Measurements from ENCODE around the gene NAA38.

Gene NAA38

GRCh38 chr17:7850701-7851437 lies 6.5 kb downstream of the NAA38 start:
- Histone ChIP-seq H3K9me3 (ENCODE audit: control insufficient read depth, low read length) (no peaks in the 10 kb centered on the region), H3K36me3 (ENCODE audit: control insufficient read depth, insufficient read depth, low read length) (peaks cover 82% of the 10 kb centered on the region), H3K27ac (ENCODE audit: low read depth, low read length, severe bottlenecking) (no peak overlapping the region), H3K4me1 (ENCODE audit: control insufficient read depth, insufficient read depth, low read length, poor library complexity, severe bottlenecking) (peaks cover 27% of the 10 kb centered on the region), H3K4me3 (ENCODE audit: extremely low read depth, insufficient read depth, low read length, poor library complexity, severe bottlenecking) (no peak overlapping the region)
- 93 to 97% methylated on average over 15 of the region's 17 CpGs for WGBS, 2 experiments (ENCODE audit: insufficient coverage in 2 of 2)

GRCh38 chr17:7849751-7850504 lies 7.4 kb downstream of the NAA38 start:
- no peak overlapping the region for H3K4me3 ChIP-seq (ENCODE audit: extremely low read depth, insufficient read depth, low read length, poor library complexity, severe bottlenecking)
- peaks cover 21% of the 10 kb centered on the region for H3K4me1 ChIP-seq (ENCODE audit: control insufficient read depth, insufficient read depth, low read length, poor library complexity, severe bottlenecking)
- H3K27ac ChIP-seq (ENCODE audit: low read depth, low read length, severe bottlenecking): no peak overlapping the region
- 87 to 97% methylated on average over 8 to 9 of the region's 12 CpGs for WGBS, 2 experiments (ENCODE audit: insufficient coverage in 2 of 2)
- H3K36me3 ChIP-seq (ENCODE audit: control insufficient read depth, insufficient read depth, low read length): peaks cover 84% of the 10 kb centered on the region
- no peaks in the 10 kb centered on the region for H3K9me3 ChIP-seq (ENCODE audit: control insufficient read depth, low read length)

GRCh38 chr17:7849130-7849750 lies 8.1 kb downstream of the NAA38 start:
- Histone ChIP-seq H3K9me3 (ENCODE audit: control insufficient read depth, low read length) (no peaks in the 10 kb centered on the region), H3K36me3 (ENCODE audit: control insufficient read depth, insufficient read depth, low read length) (peaks cover 85% of the 10 kb centered on the region), H3K4me1 (ENCODE audit: control insufficient read depth, insufficient read depth, low read length, poor library complexity, severe bottlenecking) (peaks cover 17% of the 10 kb centered on the region), H3K4me3 (ENCODE audit: extremely low read depth, insufficient read depth, low read length, poor library complexity, severe bottlenecking) (no peak overlapping the region), H3K27ac (ENCODE audit: low read depth, low read length, severe bottlenecking) (no peak overlapping the region)
- WGBS, 2 experiments (ENCODE audit: insufficient coverage in 2 of 2): 96 to 97% methylated on average over 26 to 31 of the region's 35 CpGs

- Histone ChIP-seq H3K27ac (ENCODE audit: low read depth, low read length, severe bottlenecking) (no peak overlapping the region), H3K36me3 (ENCODE audit: control insufficient read depth, insufficient read depth, low read length) (peaks cover 85% of the 10 kb centered on the region)
- 93 to 100% methylated on average over 6 to 14 of the region's 21 CpGs for WGBS, 2 experiments (ENCODE audit: insufficient coverage in 2 of 2)
These were observed 8.6 kb downstream of the NAA38 start for GRCh38 chr17:7848739-7849129.

GRCh38 chr17:7848131-7848579 lies 9.2 kb downstream of the NAA38 start:
- H3K27ac ChIP-seq (ENCODE audit: low read depth, low read length, severe bottlenecking): no peak overlapping the region
- H3K36me3 ChIP-seq (ENCODE audit: control insufficient read depth, insufficient read depth, low read length): peaks cover 80% of the 10 kb centered on the region
- H3K9me3 ChIP-seq (ENCODE audit: control insufficient read depth, low read length): no peaks in the 10 kb centered on the region
- no peak overlapping the region for H3K4me3 ChIP-seq (ENCODE audit: extremely low read depth, insufficient read depth, low read length, poor library complexity, severe bottlenecking)
- peaks cover 7% of the 10 kb centered on the region for H3K4me1 ChIP-seq (ENCODE audit: control insufficient read depth, insufficient read depth, low read length, poor library complexity, severe bottlenecking)
- 91 to 100% methylated on average over 3 to 8 of the region's 20 CpGs for WGBS, 2 experiments (ENCODE audit: insufficient coverage in 2 of 2)

More at GRCh38 chr17:7848739-7849129, 8.6 kb downstream of the NAA38 start:
- peaks cover 12% of the 10 kb centered on the region for H3K4me1 ChIP-seq (ENCODE audit: control insufficient read depth, insufficient read depth, low read length, poor library complexity, severe bottlenecking)
- no peaks in the 10 kb centered on the region for H3K9me3 ChIP-seq (ENCODE audit: control insufficient read depth, low read length)
- no peak overlapping the region for H3K4me3 ChIP-seq (ENCODE audit: extremely low read depth, insufficient read depth, low read length, poor library complexity, severe bottlenecking)

- Histone ChIP-seq H3K9me3 (ENCODE audit: control insufficient read depth, low read length) (no peaks in the 10 kb centered on the region), H3K4me3 (ENCODE audit: extremely low read depth, insufficient read depth, low read length, poor library complexity, severe bottlenecking) (no peak overlapping the region), H3K4me1 (ENCODE audit: control insufficient read depth, insufficient read depth, low read length, poor library complexity, severe bottlenecking) (no peaks in the 10 kb centered on the region), H3K27ac (ENCODE audit: low read depth, low read length, severe bottlenecking) (no peak overlapping the region), H3K36me3 (ENCODE audit: control insufficient read depth, insufficient read depth, low read length) (peaks cover 68% of the 10 kb centered on the region)
- 96 to 99% methylated on average over 24 to 25 of the region's 34 CpGs for WGBS, 2 experiments (ENCODE audit: insufficient coverage in 2 of 2)
These were observed 10.3 kb downstream of the NAA38 start for GRCh38 chr17:7846765-7847661.

GRCh38 chr17:7846063-7846735 lies 11.2 kb downstream of the NAA38 start:
- Histone ChIP-seq H3K4me3 (ENCODE audit: extremely low read depth, insufficient read depth, low read length, poor library complexity, severe bottlenecking) (no peak overlapping the region), H3K4me1 (ENCODE audit: control insufficient read depth, insufficient read depth, low read length, poor library complexity, severe bottlenecking) (peaks cover under 1% of the 10 kb centered on the region), H3K27ac (ENCODE audit: low read depth, low read length, severe bottlenecking) (no peak overlapping the region), H3K9me3 (ENCODE audit: control insufficient read depth, low read length) (no peaks in the 10 kb centered on the region), H3K36me3 (ENCODE audit: control insufficient read depth, insufficient read depth, low read length) (peaks cover 63% of the 10 kb centered on the region)
- 94 to 95% methylated on average over 12 to 16 of the region's 22 CpGs for WGBS, 2 experiments (ENCODE audit: insufficient coverage in 2 of 2)

GRCh38 chr17:7845359-7846062 lies 11.8 kb downstream of the NAA38 start:
- 88 to 95% methylated on average over 13 to 14 of the region's 15 CpGs for WGBS, 2 experiments (ENCODE audit: insufficient coverage in 2 of 2)
- no peaks in the 10 kb centered on the region for H3K9me3 ChIP-seq (ENCODE audit: control insufficient read depth, low read length)
- H3K27ac ChIP-seq (ENCODE audit: low read depth, low read length, severe bottlenecking): no peak overlapping the region
- H3K36me3 ChIP-seq (ENCODE audit: control insufficient read depth, insufficient read depth, low read length): peaks cover 58% of the 10 kb centered on the region
- H3K4me1 ChIP-seq (ENCODE audit: control insufficient read depth, insufficient read depth, low read length, poor library complexity, severe bottlenecking): peaks cover 8% of the 10 kb centered on the region
- H3K4me3 ChIP-seq (ENCODE audit: extremely low read depth, insufficient read depth, low read length, poor library complexity, severe bottlenecking): no peak overlapping the region

GRCh38 chr17:7844292-7845154 lies 12.8 kb downstream of the NAA38 start:
- 0 to 1% methylated on average over 45 to 66 of the region's 71 CpGs for WGBS, 2 experiments (ENCODE audit: insufficient coverage in 2 of 2)
- Histone ChIP-seq H3K4me1 (ENCODE audit: control insufficient read depth, insufficient read depth, low read length, poor library complexity, severe bottlenecking) (peaks cover 14% of the 10 kb centered on the region), H3K27ac (ENCODE audit: low read depth, low read length, severe bottlenecking) (peak overlapping the region; percentile 98), H3K4me3 (ENCODE audit: extremely low read depth, insufficient read depth, low read length, poor library complexity, severe bottlenecking) (peak overlapping the region; percentile 75), H3K36me3 (ENCODE audit: control insufficient read depth, insufficient read depth, low read length) (peaks cover 58% of the 10 kb centered on the region), H3K9me3 (ENCODE audit: control insufficient read depth, low read length) (no peaks in the 10 kb centered on the region)

All from mesodermal cell (in vitro differentiated cells).